ENCODE measurements around the gene SPRY1.

DNA sequence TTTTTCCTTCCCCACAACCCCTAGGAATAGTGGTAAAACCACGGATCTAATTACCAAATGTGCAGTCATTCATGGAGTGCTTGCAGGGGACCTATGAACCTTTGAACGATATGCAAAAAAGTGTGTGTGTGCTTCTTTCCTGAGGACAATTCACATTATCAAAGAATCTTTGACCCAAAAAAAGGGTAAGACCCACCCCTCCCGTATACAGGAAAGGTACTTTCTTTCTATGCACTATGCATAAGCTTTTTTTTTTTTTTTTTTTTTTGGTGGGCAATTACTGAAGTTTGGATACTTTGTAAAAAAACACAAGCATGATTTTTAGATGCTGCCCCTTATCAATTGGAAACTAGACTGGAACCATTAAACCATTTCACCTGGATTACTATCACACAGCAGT, 31.4 kb downstream of the SPRY1 start:
- TF ChIP-seq, protein P1, sequence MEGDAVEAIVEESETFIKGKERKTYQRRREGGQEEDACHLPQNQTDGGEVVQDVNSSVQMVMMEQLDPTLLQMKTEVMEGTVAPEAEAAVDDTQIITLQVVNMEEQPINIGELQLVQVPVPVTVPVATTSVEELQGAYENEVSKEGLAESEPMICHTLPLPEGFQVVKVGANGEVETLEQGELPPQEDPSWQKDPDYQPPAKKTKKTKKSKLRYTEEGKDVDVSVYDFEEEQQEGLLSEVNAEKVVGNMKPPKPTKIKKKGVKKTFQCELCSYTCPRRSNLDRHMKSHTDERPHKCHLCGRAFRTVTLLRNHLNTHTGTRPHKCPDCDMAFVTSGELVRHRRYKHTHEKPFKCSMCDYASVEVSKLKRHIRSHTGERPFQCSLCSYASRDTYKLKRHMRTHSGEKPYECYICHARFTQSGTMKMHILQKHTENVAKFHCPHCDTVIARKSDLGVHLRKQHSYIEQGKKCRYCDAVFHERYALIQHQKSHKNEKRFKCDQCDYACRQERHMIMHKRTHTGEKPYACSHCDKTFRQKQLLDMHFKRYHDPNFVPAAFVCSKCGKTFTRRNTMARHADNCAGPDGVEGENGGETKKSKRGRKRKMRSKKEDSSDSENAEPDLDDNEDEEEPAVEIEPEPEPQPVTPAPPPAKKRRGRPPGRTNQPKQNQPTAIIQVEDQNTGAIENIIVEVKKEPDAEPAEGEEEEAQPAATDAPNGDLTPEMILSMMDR (conservative IDR thresholded peaks at IDR 0.05; ENCODE audit: low read length): no peak
- TF ChIP-seq EZH2phosphoT487 (IDR thresholded peaks at IDR 0.05; ENCODE audit: borderline replicate concordance): no peak

Data from Loucy (cell line).